K562 (cell line): ENCODE data around the gene ADAM33. TPM values are rescaled to one million over a fixed set of nuclear protein-coding genes. Genes with fewer than 3 reads are reported as not detected.

ENCODE experiments used
- ATAC-seq: fragments of 200-7000 bp; cut with Tn5 transposase; 3 replicates; pipeline ENCODE4 v1.9.1; 2020; ENCODE audit warnings: moderate library complexity
- BruUV-seq: library from RNA; stranded (reverse); fragments of 400-500 nt; replicated peaks from 2 replicates; lab custom pipeline; 2021; lab: Mats Ljungman, UMichigan
- CTCF ChIA-PET: fragments of 300-600 bp; formaldehyde crosslinking; extraction: SDS; loops from one replicate; lab custom pipeline; 2021; ENCODE audit warnings: low intra/inter-chr PET ratio; lab: Yijun Ruan, JAX
- POLR2A ChIA-PET: fragments of 300-600, 350-650 bp; sonication (Branson Sonifier 250); formaldehyde crosslinking; extraction: SDS; loops from one replicate; lab custom pipeline; 2021; ENCODE audit warnings: antibody characterized with exemption, inconsistent platforms; lab: Yijun Ruan, JAX
- DNase-seq, 4 experiments: peaks; one replicate each; pipeline versions ENCODE4 v3.0.0 to v3.0.0-alpha.2; 2011 to 2018; ENCODE audit warnings: low spot score in 3 of 4, mixed read lengths in 3 of 4; ENCODE audit errors: extremely low read depth in 1 of 4
- FAIRE-seq: peaks from 2 replicates; lab custom pipeline; 2011; peaks lifted over from hg19 to GRCh38; lab: Jason Lieb, UNC
- H2AFZ ChIP-seq: 2 replicates; pipeline ENCODE4 v1.6.0; 2011; ENCODE audit warnings: low read depth, low read length, control low read depth, inconsistent platforms
- H3K27ac ChIP-seq: fragments of 200-600 bp; 3 replicates; pipeline ENCODE4 v1.8.0; 2011; ENCODE audit warnings: low read depth, mild to moderate bottlenecking, control low read depth, inconsistent platforms, low read length, moderate library complexity, mixed read lengths; ENCODE audit errors: extremely low read depth
- H3K27me3 ChIP-seq, 2 experiments: fragments of 300-600 bp in 1 of 2; 2 replicates in 1 of 2; 3 replicates in 1 of 2; pipeline versions ENCODE4 v1.6.0 to v1.8.0; 2011; ENCODE audit warnings: inconsistent platforms in 2 of 2, low read length in 2 of 2, mild to moderate bottlenecking in 1 of 2, mixed read lengths in 1 of 2, moderate library complexity in 1 of 2; ENCODE audit not compliant: control insufficient read depth in 2 of 2, insufficient read depth in 2 of 2
- H3K36me3 ChIP-seq: fragments of 300-600 bp; 3 replicates; pipeline ENCODE4 v1.8.0; 2011; ENCODE audit warnings: mild to moderate bottlenecking, low read length, inconsistent platforms; ENCODE audit not compliant: control insufficient read depth, insufficient read depth
- H3K4me1 ChIP-seq, 2 experiments: fragments of 200-600 bp in 1 of 2; replicated peaks in 1 of 2; 2 replicates in 1 of 2; 3 replicates in 1 of 2; pipeline versions ENCODE4 v1.5.1 to v1.8.0; 2011; ENCODE audit warnings: inconsistent platforms in 2 of 2, low read length in 2 of 2, mild to moderate bottlenecking in 1 of 2, mixed read lengths in 1 of 2, moderate library complexity in 1 of 2; ENCODE audit not compliant: control insufficient read depth in 2 of 2, insufficient read depth in 2 of 2
- H3K4me2 ChIP-seq: 2 replicates; pipeline ENCODE4 v1.6.1; 2011; ENCODE audit warnings: low read length, control low read depth, inconsistent platforms, mixed read lengths; ENCODE audit not compliant: insufficient read depth
- H3K4me3 ChIP-seq: fragments of 200-600 bp; sonication (generic), shearing (Covaris generic); 2 replicates; pipeline ENCODE4 v1.5.1; 2016; ENCODE audit warnings: control low read depth, inconsistent platforms
- H3K79me2 ChIP-seq: fragments of 200-600 bp; 3 replicates; pipeline ENCODE4 v1.8.0; 2011; ENCODE audit warnings: low read length, inconsistent platforms; ENCODE audit not compliant: control insufficient read depth, insufficient read depth
- H3K9ac ChIP-seq, 2 experiments: 2 replicates each; pipeline versions ENCODE4 v1.6.0 to v1.6.1; 2011; ENCODE audit warnings: low read depth in 2 of 2, low read length in 2 of 2, control low read depth in 1 of 2, inconsistent platforms in 1 of 2, mild to moderate bottlenecking in 1 of 2, mixed read lengths in 1 of 2; ENCODE audit not compliant: insufficient read depth in 1 of 2
- H3K9me1 ChIP-seq: one replicate; pipeline ENCODE4 v1.6.0; 2011; ENCODE audit warnings: inconsistent platforms, mild to moderate bottlenecking, low read length, moderate library complexity; ENCODE audit not compliant: control insufficient read depth, insufficient read depth
- H3K9me3 ChIP-seq: replicated peaks from 2 replicates; pipeline ENCODE4 v1.5.1; 2011; ENCODE audit warnings: low read depth, low read length, inconsistent platforms; ENCODE audit not compliant: control insufficient read depth, insufficient read depth
- H4K20me1 ChIP-seq: replicated peaks from 2 replicates; pipeline ENCODE4 v1.6.1; 2011; ENCODE audit warnings: low read length, inconsistent platforms, mixed read lengths; ENCODE audit not compliant: control insufficient read depth, insufficient read depth
- REST ChIP-seq, 2 experiments: fragments of 450-650 bp; formaldehyde crosslinking in 1 of 2; IDR thresholded peaks; 2 replicates each; pipeline versions ENCODE4 v1.4.0 to v1.6.1; 2014 to 2020; ENCODE audit warnings: mild to moderate bottlenecking in 2 of 2, borderline replicate concordance in 1 of 2, low read depth in 1 of 2
- ZNF143 ChIP-seq: sonication (generic); formaldehyde crosslinking; IDR thresholded peaks from 2 replicates; pipeline ENCODE4 v1.9.0; 2022; ENCODE audit warnings: mild to moderate bottlenecking, missing genetic modification reagents
- WGBS: fragments of 100-300 bp; shearing (Covaris generic); methylation state at CpG from one replicate; pipeline ENCODE4 v1.1.6; 2016; ENCODE audit warnings: low coverage, mixed read lengths; ENCODE audit not compliant: insufficient coverage; ENCODE audit errors: missing lambda C conversion rate; 5-methylcytosine and 5-hydroxymethylcytosine counted together
- in situ Hi-C: fragments of 300-500 bp; cut with MboI; formaldehyde crosslinking; loops from 4 replicates; pipeline ENCODE4 v1.15.0; 2018; ENCODE audit warnings: inconsistent platforms, mixed read lengths
- intact Hi-C: fragments of 100-400 bp; cut with micrococcal nuclease; formaldehyde crosslinking; loops from 2 replicates; pipeline ENCODE4 v1.14.2; 2022
- polyA plus RNA-seq, 8 experiments: library from polyadenylated mRNA; depleted of rRNA in 4 of 8; stranded (reverse) in 5 of 8; unstranded in 3 of 8; fragments of >200 nt; fragmentation: Nextera tagmentation in 2 of 8; fragmentation: Illumina TruSeq in 1 of 8; extraction: Ambion mirVana in 2 of 8; extraction: Trizol in 1 of 8; gene quantifications; 2 replicates each; pipeline versions ENCODE4 v1.2.1 to v1.2.3, GENCODE V29; 2011 to 2014; ENCODE audit warnings: inconsistent platforms in 1 of 8, missing spikeins in 1 of 8
- total RNA-seq, 7 experiments: library from RNA; depleted of rRNA in 6 of 7; stranded (reverse); fragments of >200 nt in 6 of 7; fragmentation: Illumina TruSeq in 2 of 7; extraction: Trizol in 2 of 7; gene quantifications; 2 replicates each; pipeline versions ENCODE4 v1.2.1 to v1.2.3, GENCODE V29; 2011 to 2021; ENCODE audit warnings: low replicate concordance in 1 of 7

ADAM33 gene
- total and polyA plus RNA-seq, 9 of the 15 experiments (the other 6 are each of a cell fraction or from before 2014, with no cell fraction given) = not detected

GRCh38 chr20:3711484-3711941 is 29.7 kb upstream of the ADAM33 start:
- peaks cover 0 to 15% of the 10 kb centered on the region in 2 experiments; a peak in 2 of 5 replicates for H3K4me1 ChIP-seq
- no peak overlapping the region for H3K4me3 ChIP-seq
- FAIRE-seq (no peak), DNase-seq (no peak), ATAC-seq (no peak)
- TF ChIP-seq ZNF143 (no peak), REST (IDR thresholded peaks at IDR 0.05; ENCODE audit: borderline replicate concordance) (peak; percentile 39), REST (CRISPR knock-in tag; IDR thresholded peaks at IDR 0.05; ENCODE audit: low read depth) (no peak)
- no peak overlapping the region for H2AFZ ChIP-seq
- no peaks in the 10 kb centered on the region for H3K9me3 ChIP-seq
- BruUV-seq = no TSS peak
- no peak overlapping the region for H3K27ac ChIP-seq
- ChIA-PET CTCF (interaction anchor here (1.2 to 1.8 kb wide), 2 partner anchors 35 to 147 kb away, joined by 3 to 12 read pairs; no protein-coding TSS in a partner anchor), POLR2A (no interaction called here)
- no peaks in the 10 kb centered on the region for H3K9me1 ChIP-seq
- WGBS = 39% methylated on average over 4 of the region's 4 CpGs
- H3K79me2 ChIP-seq = no peaks in the 10 kb centered on the region
- in situ Hi-C loops (loop anchor here (5.0 kb wide), 1 partner anchor 149 kb away; no protein-coding TSS in a partner anchor), intact Hi-C loops (loop anchor here (1.0 kb wide), 2 partner anchors 35 to 148 kb away; no protein-coding TSS in a partner anchor)
- no peaks in the 10 kb centered on the region for H3K36me3 ChIP-seq
- no peaks in the 10 kb centered on the region for H3K27me3 ChIP-seq
- H3K9ac ChIP-seq = no peak overlapping the region
- no peaks in the 10 kb centered on the region for H4K20me1 ChIP-seq
- H3K4me2 ChIP-seq = no peak overlapping the region
